Naive thymus-derived CD4-positive, alpha-beta T cell (primary cell): Measurements from ENCODE around the gene VARS1. TPM values are rescaled to one million over a fixed set of nuclear protein-coding genes. Genes with fewer than 3 reads are reported as not detected.
A peak's percentile ranks its signal among the peaks of the same experiment; 100 is the strongest.

Experiments used
- ATAC-seq: fragments of 150-1000 bp; cut with Tn5 transposase; 2 replicates; pipeline ENCODE4 v1.10.0; 2021; ENCODE audit warnings: mild to moderate bottlenecking, moderate library complexity
- CTCF ChIA-PET: fragments of 350-600 bp; sonication (Branson Sonifier 250); formaldehyde crosslinking; loops from one replicate; lab custom pipeline; 2021; ENCODE audit warnings: antibody characterized with exemption; lab: Charles Lee
- POLR2A ChIA-PET: fragments of 350-600 bp; sonication (Branson Sonifier 250); formaldehyde crosslinking; loops from one replicate; lab custom pipeline; 2021; ENCODE audit warnings: antibody characterized with exemption, inconsistent platforms; lab: Charles Lee
- DNase-seq, 9 donors: peaks; one replicate each; pipeline versions ENCODE4 v3.0.0 to v3.0.0-alpha.2; 2020 to 2022; ENCODE audit warnings: mixed read lengths in 1 of 9
- H3K27ac ChIP-seq: one replicate; pipeline ENCODE4 v1.7.0; 2013; ENCODE audit warnings: mild to moderate bottlenecking, low read depth, low read length, moderate library complexity
- H3K27me3 ChIP-seq, 2 donors: one replicate each; pipeline ENCODE4 v1.7.0; 2013; ENCODE audit warnings: low read length in 2 of 2, mild to moderate bottlenecking in 2 of 2, moderate library complexity in 2 of 2; ENCODE audit not compliant: control insufficient read depth in 2 of 2, insufficient read depth in 2 of 2
- H3K36me3 ChIP-seq, 3 experiments: 1 replicate in 2 of 3; 2 replicates in 1 of 3; pipeline ENCODE4 v1.7.0; 2013; ENCODE audit warnings: low read length in 3 of 3, mild to moderate bottlenecking in 3 of 3, moderate library complexity in 1 of 3; ENCODE audit not compliant: insufficient read depth in 3 of 3, control insufficient read depth in 2 of 3
- H3K4me1 ChIP-seq, 2 donors: one replicate each; pipeline ENCODE4 v1.7.0; 2013; ENCODE audit warnings: low read length in 2 of 2, mild to moderate bottlenecking in 2 of 2, moderate library complexity in 1 of 2; ENCODE audit not compliant: control insufficient read depth in 2 of 2, insufficient read depth in 2 of 2
- H3K4me3 ChIP-seq: 2 replicates; pipeline ENCODE4 v1.7.0; 2013; ENCODE audit warnings: mild to moderate bottlenecking, low read length
- H3K9me3 ChIP-seq, 3 experiments: 1 replicate in 2 of 3; 2 replicates in 1 of 3; pipeline ENCODE4 v1.7.0; 2013; ENCODE audit warnings: low read length in 3 of 3; ENCODE audit not compliant: control insufficient read depth in 2 of 3
- H3K27ac Mint-ChIP-seq, 9 donors: one replicate each; pipeline ENCODE4 v1.8.0; 2020 to 2022; ENCODE audit warnings: mixed read lengths in 9 of 9, mild to moderate bottlenecking in 8 of 9, moderate library complexity in 5 of 9, inconsistent platforms in 2 of 9
- H3K27me3 Mint-ChIP-seq, 5 donors: one replicate each; pipeline ENCODE4 v1.8.0; 2021 to 2022; ENCODE audit warnings: mixed read lengths in 5 of 5, mild to moderate bottlenecking in 1 of 5
- H3K36me3 Mint-ChIP-seq, 5 donors: one replicate each; pipeline ENCODE4 v1.8.0; 2020 to 2022; ENCODE audit warnings: mixed read lengths in 5 of 5, mild to moderate bottlenecking in 3 of 5, inconsistent platforms in 1 of 5
- H3K4me1 Mint-ChIP-seq, 7 donors: one replicate each; pipeline ENCODE4 v1.8.0; 2020 to 2022; ENCODE audit warnings: mixed read lengths in 7 of 7, mild to moderate bottlenecking in 3 of 7, inconsistent platforms in 1 of 7
- H3K4me3 Mint-ChIP-seq, 10 donors: one replicate each; pipeline ENCODE4 v1.8.0; 2020 to 2022; ENCODE audit warnings: mild to moderate bottlenecking in 10 of 10, mixed read lengths in 10 of 10, moderate library complexity in 6 of 10, inconsistent platforms in 2 of 10
- H3K9me3 Mint-ChIP-seq, 11 donors: one replicate each; pipeline ENCODE4 v1.8.0; 2020 to 2022; ENCODE audit warnings: mixed read lengths in 11 of 11, mild to moderate bottlenecking in 4 of 11, inconsistent platforms in 1 of 11, moderate library complexity in 1 of 11
- intact Hi-C, 2 donors: fragments of 100-400 bp; cut with micrococcal nuclease; formaldehyde crosslinking; loops; one replicate each; pipeline ENCODE4 v1.15.1; 2023
- polyA plus RNA-seq, 2 donors: library from polyadenylated mRNA; unstranded; fragments of 300-500 nt; fragmentation: Illumina TruSeq; gene quantifications; one replicate each; pipeline ENCODE4 v1.2.3, GENCODE V29; 2021
- total RNA-seq, 6 experiments: library from RNA in 5 of 6; stranded (reverse) in 5 of 6; gene quantifications; 1 replicate in 5 of 6; 2 replicates in 1 of 6; pipeline ENCODE4 v1.2.3 and lab custom pipeline; 2021 to 2026

The VARS1 gene
- total and polyA plus RNA-seq, 7 experiments from 2014 or later, result 32.2 to 84.2 (median 44.8) TPM

DNA sequence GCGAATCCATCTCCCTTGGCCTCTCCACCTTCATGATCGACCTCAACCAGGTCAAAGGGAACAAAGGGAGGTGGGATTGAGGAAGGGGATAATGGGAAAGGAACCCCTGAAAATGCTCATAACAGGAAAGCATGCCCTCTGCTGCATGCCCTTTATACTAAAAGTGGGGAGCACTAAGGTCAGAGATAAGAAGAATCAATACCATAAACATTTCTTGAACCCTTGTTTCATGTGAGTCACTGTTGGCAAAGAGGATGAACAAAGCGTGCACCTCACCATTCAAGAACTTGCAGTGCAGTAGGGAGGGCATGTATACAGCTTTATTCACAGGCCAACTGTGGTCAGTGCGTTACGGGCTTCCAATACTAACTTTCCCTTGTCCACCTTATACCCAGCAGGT is 34.8 kb downstream of the VARS1 start:
- ATAC-seq (no peak), DNase-seq (no peak)
- intact Hi-C loops, result no loop called here
- Mint-ChIP-seq H3K4me1 (peaks cover 0 to 16% (median 5%) of the 10 kb centered on the region in 7 donors), H3K27me3 (no peaks in the 10 kb centered on the region), H3K36me3 (peaks cover 0 to 19% (median 11%) of the 10 kb centered on the region in 5 donors), H3K27ac (peak overlapping the region in 2 of 9 donors; percentile 2 to 8), H3K9me3 (no peaks in the 10 kb centered on the region), H3K4me3 (no peak overlapping the region)
- ChIA-PET CTCF (interaction anchor here (0.5 kb wide), 1 partner anchor 26 kb away, joined by 3 read pairs; no protein-coding TSS in a partner anchor), POLR2A (no interaction called here)
- no peak overlapping the region for H3K4me3 ChIP-seq
- H3K9me3 ChIP-seq, result no peaks in the 10 kb centered on the region
- H3K27me3 ChIP-seq, result no peaks in the 10 kb centered on the region
- no peaks in the 10 kb centered on the region for H3K36me3 ChIP-seq
- H3K4me1 ChIP-seq, result no peaks in the 10 kb centered on the region
- H3K27ac ChIP-seq, result no peak overlapping the region

GRCh38 chr6:31758281-31758680 is 37.3 kb downstream of the VARS1 start:
- no peaks in the 10 kb centered on the region for H3K9me3 Mint-ChIP-seq
- no peak for ATAC-seq
- Histone ChIP-seq H3K4me3 (no peak overlapping the region), H3K36me3 (no peaks in the 10 kb centered on the region), H3K9me3 (no peaks in the 10 kb centered on the region), H3K27ac (no peak overlapping the region), H3K27me3 (no peaks in the 10 kb centered on the region), H3K4me1 (no peaks in the 10 kb centered on the region)
- peak overlapping the region in 1 of 10 donors; percentile 49 for H3K4me3 Mint-ChIP-seq
- intact Hi-C loops, result no loop called here
- H3K36me3 Mint-ChIP-seq, result peaks cover 0 to 19% (median 11%) of the 10 kb centered on the region in 5 donors
- CTCF ChIA-PET, result interaction anchor here (0.9 to 1.5 kb wide), 2 partner anchors 11 to 13 kb away, joined by 4 to 6 read pairs; no protein-coding TSS in a partner anchor
- peaks cover 0 to 12% (median 3%) of the 10 kb centered on the region in 7 donors for H3K4me1 Mint-ChIP-seq
- no peak overlapping the region for H3K27ac Mint-ChIP-seq
- DNase-seq, result no peak
- POLR2A ChIA-PET, result interaction anchor here (1.1 kb wide), 1 partner anchor 49 kb away, joined by 3 read pairs; the partner anchor contains the start of gene LSM2
- no peaks in the 10 kb centered on the region for H3K27me3 Mint-ChIP-seq

DNA sequence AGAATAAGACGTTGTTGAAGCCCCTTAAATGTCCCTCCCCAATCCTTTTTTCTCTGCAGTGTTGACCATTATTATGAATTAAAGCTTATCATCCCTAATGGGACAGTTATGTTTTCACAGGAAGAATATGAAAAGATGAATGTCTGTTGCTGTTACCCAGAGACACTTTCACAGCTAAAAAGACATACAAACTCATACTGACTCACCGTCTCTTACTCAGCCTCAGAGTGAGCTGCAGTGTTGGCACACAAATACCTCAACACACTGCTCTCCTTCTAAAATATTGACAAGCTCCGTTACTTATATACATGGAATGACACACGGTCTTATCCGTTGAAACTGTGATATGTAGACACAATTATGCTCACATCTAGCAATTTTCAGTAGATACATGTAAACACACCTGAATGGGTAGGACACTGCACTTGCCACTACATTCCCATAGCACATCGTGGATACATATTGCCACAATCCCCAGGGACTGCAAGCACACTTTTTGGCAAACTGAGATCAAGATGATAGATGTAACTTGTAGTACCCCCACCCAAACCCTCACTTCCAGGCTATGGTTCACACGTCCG is 42.7 kb downstream of the VARS1 start:
- Mint-ChIP-seq H3K27me3 (no peaks in the 10 kb centered on the region), H3K9me3 (no peaks in the 10 kb centered on the region), H3K27ac (no peak overlapping the region), H3K4me1 (peaks cover 0 to 6% (median 0%) of the 10 kb centered on the region in 7 donors), H3K4me3 (no peak overlapping the region), H3K36me3 (peaks cover 0 to 7% (median 0%) of the 10 kb centered on the region in 5 donors)
- ATAC-seq (no peak), DNase-seq (no peak)
- ChIA-PET POLR2A (interaction anchor here (1.2 kb wide), 1 partner anchor 21 kb away, joined by 5 read pairs; no protein-coding TSS in a partner anchor), CTCF (interaction anchor here (0.5 kb wide), 1 partner anchor 1722 kb away, joined by 3 read pairs; no protein-coding TSS in a partner anchor)
- Histone ChIP-seq H3K9me3 (no peaks in the 10 kb centered on the region), H3K4me1 (no peaks in the 10 kb centered on the region), H3K36me3 (no peaks in the 10 kb centered on the region), H3K27ac (no peak overlapping the region), H3K4me3 (no peak overlapping the region), H3K27me3 (no peaks in the 10 kb centered on the region)
- intact Hi-C loops, result no loop called here

- DNase-seq, result no peak
- ATAC-seq, result no peak
- H3K27me3 Mint-ChIP-seq, result no peaks in the 10 kb centered on the region
Measured at GRCh38 chr6:31750411-31751022, 45.0 kb downstream of the VARS1 start.

DNA sequence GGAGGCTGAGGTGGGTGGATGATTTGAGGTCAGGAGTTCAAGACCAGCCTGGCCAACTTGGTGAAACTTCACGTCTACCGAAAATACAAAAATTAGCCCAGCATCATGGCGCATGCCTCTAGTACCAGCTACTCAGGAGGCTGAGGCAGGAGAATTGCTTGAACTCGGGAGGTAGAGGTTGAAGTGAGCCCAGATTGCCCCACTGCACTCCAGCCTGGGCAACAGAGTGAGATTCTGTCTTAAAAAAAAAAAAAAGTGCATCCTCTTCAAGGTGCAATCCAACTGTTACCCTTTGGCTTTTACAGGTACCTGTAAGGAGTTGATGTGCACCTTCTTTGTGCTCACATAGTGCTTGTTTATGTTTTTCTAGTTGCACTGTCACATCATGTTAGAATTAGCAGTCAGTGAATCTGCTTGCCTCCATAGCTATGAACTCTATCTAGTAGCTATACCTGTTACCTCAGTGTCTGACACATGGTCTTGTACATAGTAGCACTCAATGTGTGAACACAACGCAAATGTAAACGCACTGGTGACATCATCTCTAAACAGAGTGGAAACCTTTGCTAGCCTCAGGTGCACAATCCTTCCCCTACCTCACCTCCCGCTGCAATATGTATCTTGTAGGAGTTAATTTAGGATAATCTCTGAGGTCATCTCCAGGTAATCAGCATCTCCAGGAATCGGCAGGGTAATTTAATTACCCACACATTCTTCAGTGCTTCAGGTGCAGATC is 46.1 kb downstream of the VARS1 start:
- H3K36me3 ChIP-seq, result no peaks in the 10 kb centered on the region
- H3K9me3 ChIP-seq, result no peaks in the 10 kb centered on the region
- H3K36me3 Mint-ChIP-seq, result peaks cover 0 to 17% (median 0%) of the 10 kb centered on the region in 5 donors
- no peak overlapping the region for H3K27ac ChIP-seq
- ChIA-PET POLR2A (interaction anchor here (1.0 kb wide), 1 partner anchor 57 kb away, joined by 3 read pairs; the partner anchor contains the start of gene LSM2), CTCF (no interaction called here)
- no peak overlapping the region for H3K27ac Mint-ChIP-seq
- H3K4me3 ChIP-seq, result no peak overlapping the region
- H3K9me3 Mint-ChIP-seq, result peaks cover 0 to 2% (median 0%) of the 10 kb centered on the region in 11 donors
- H3K4me1 ChIP-seq, result no peaks in the 10 kb centered on the region
- intact Hi-C loops, result no loop called here
- no peaks in the 10 kb centered on the region for H3K27me3 Mint-ChIP-seq
- DNase-seq (no peak), ATAC-seq (no peak)
- peaks cover 0 to 10% (median 0%) of the 10 kb centered on the region in 7 donors for H3K4me1 Mint-ChIP-seq
- peak overlapping the region in 1 of 10 donors; percentile 17 for H3K4me3 Mint-ChIP-seq
- no peaks in the 10 kb centered on the region for H3K27me3 ChIP-seq

More at GRCh38 chr6:31750411-31751022, 45.0 kb downstream of the VARS1 start:
- Mint-ChIP-seq H3K9me3 (peaks cover 0 to 2% (median 0%) of the 10 kb centered on the region in 11 donors), H3K36me3 (peaks cover 0 to 12% (median 0%) of the 10 kb centered on the region in 5 donors), H3K27ac (no peak overlapping the region), H3K4me1 (peaks cover 0 to 9% (median 0%) of the 10 kb centered on the region in 7 donors), H3K4me3 (no peak overlapping the region)
- Histone ChIP-seq H3K4me1 (no peaks in the 10 kb centered on the region), H3K27me3 (no peaks in the 10 kb centered on the region), H3K4me3 (no peak overlapping the region), H3K9me3 (no peaks in the 10 kb centered on the region), H3K36me3 (no peaks in the 10 kb centered on the region), H3K27ac (no peak overlapping the region)
- CTCF ChIA-PET, result no interaction called here
- POLR2A ChIA-PET, result interaction anchor here (1.0 kb wide), 1 partner anchor 56 kb away, joined by 3 read pairs; the partner anchor contains the start of gene LSM2
- intact Hi-C loops, result no loop called here
